ENCODE data around the gene PLXNA4. TPM values are rescaled to one million over a fixed set of nuclear protein-coding genes. Genes with fewer than 3 reads are reported as not detected.

PLXNA4 gene
- total RNA-seq, 4 donors from 2014 or later: 4.8 to 19.7 (median 10.7) TPM

DNA sequence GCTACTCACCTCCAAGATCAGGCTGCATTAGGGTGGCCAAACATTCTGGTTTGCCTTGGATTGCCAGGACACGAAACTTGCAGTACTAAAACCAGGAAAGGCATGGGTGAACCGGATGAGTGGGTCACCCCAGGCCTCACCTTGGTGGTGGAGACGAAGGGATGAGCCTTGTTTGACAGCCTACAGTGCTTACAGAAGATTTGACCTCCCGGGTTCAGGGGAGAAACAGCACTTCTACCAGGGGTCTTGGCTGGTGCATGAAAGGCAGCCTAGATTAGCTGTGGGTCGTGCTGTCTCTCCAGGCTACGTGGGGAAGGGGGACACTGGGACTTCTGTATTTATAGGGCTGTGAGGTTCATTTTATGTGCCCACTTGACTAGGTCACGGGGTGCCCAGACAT lies 469.8 kb downstream of the PLXNA4 start:
- no peak for ATAC-seq
- no peaks in the 10 kb centered on the region for H3K36me3 ChIP-seq
- no peaks in the 10 kb centered on the region for H3K9me3 ChIP-seq
- WGBS, 2 donors (ENCODE audit: low coverage in 1 of 2): 81 to 100% methylated on average over 1 to 5 of the region's 7 CpGs
- TF ChIP-seq EP300 (IDR thresholded peaks at IDR 0.05) (no peak), POLR2A (IDR thresholded peaks at IDR 0.05) (no peak), POLR2AphosphoS5 (IDR thresholded peaks at IDR 0.05) (no peak)
- TF ChIP-seq, protein P1, sequence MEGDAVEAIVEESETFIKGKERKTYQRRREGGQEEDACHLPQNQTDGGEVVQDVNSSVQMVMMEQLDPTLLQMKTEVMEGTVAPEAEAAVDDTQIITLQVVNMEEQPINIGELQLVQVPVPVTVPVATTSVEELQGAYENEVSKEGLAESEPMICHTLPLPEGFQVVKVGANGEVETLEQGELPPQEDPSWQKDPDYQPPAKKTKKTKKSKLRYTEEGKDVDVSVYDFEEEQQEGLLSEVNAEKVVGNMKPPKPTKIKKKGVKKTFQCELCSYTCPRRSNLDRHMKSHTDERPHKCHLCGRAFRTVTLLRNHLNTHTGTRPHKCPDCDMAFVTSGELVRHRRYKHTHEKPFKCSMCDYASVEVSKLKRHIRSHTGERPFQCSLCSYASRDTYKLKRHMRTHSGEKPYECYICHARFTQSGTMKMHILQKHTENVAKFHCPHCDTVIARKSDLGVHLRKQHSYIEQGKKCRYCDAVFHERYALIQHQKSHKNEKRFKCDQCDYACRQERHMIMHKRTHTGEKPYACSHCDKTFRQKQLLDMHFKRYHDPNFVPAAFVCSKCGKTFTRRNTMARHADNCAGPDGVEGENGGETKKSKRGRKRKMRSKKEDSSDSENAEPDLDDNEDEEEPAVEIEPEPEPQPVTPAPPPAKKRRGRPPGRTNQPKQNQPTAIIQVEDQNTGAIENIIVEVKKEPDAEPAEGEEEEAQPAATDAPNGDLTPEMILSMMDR (IDR thresholded peaks at IDR 0.05): no peak
- no peaks in the 10 kb centered on the region for H3K27me3 ChIP-seq
- H3K27ac ChIP-seq: no peak overlapping the region
- H3K4me3 ChIP-seq: no peak overlapping the region
- H3K4me1 ChIP-seq: no peaks in the 10 kb centered on the region

DNA sequence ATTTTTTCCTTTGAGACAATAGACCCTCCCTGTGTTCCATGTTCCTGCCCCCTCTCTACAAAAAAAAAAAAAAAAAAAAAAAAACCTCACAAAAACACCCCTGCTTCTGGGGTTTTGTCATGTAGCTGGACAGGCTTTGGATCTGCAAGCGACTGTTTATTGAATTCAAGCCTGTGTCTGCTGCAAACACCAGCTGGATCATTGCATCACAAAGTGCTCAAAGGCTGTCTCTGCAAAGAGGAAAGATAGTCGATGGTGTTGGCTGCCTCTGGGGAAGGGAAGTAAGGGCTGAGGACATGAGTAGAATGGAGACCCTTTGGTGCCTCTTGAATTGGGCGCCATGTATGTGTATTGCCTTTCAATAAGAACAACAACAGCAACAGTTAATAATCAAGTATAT lies 471.2 kb downstream of the PLXNA4 start:
- no peaks in the 10 kb centered on the region for H3K36me3 ChIP-seq
- no peak for ATAC-seq
- 81% methylated on average over 3 of the region's 3 CpGs; no CpG with 5 or more reads in 1 of the 2 donors for WGBS, 2 donors (ENCODE audit: low coverage in 1 of 2)
- H3K4me3 ChIP-seq: no peak overlapping the region
- no peaks in the 10 kb centered on the region for H3K27me3 ChIP-seq
- no peaks in the 10 kb centered on the region for H3K9me3 ChIP-seq
- H3K4me1 ChIP-seq: no peaks in the 10 kb centered on the region
- TF ChIP-seq POLR2AphosphoS5 (IDR thresholded peaks at IDR 0.05) (no peak), POLR2A (IDR thresholded peaks at IDR 0.05) (no peak), EP300 (IDR thresholded peaks at IDR 0.05) (no peak)
- TF ChIP-seq, protein P1 (IDR thresholded peaks at IDR 0.05): no peak
- H3K27ac ChIP-seq: no peak overlapping the region

DNA sequence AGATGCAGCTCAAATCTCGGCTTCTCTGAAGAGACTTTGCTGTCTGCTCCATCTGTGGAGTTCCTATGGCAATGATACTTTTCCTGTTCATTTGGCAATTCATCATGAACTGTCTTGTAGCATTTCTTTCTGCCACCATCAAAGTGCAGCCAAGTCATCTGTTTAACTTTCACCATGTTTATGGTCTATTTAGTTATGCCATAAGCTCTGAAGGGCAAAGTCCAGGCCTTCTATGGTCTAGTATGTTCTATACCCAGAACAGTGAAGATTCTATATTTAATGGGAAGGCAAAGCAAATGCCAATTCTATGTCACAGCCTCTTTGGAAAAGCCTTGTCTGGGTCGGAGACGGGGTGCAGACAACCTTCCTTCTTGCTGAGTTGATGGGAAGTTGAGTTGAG lies 472.6 kb downstream of the PLXNA4 start:
- WGBS, 2 donors (ENCODE audit: low coverage in 1 of 2): 63 to 100% methylated on average over 1 to 2 of the region's 3 CpGs
- Histone ChIP-seq H3K27ac (no peak overlapping the region), H3K9me3 (no peaks in the 10 kb centered on the region), H3K27me3 (no peaks in the 10 kb centered on the region), H3K4me3 (no peak overlapping the region), H3K36me3 (no peaks in the 10 kb centered on the region), H3K4me1 (no peaks in the 10 kb centered on the region)
- TF ChIP-seq EP300 (IDR thresholded peaks at IDR 0.05): no peak
- TF ChIP-seq, protein P1 (IDR thresholded peaks at IDR 0.05): no peak
- TF ChIP-seq POLR2AphosphoS5 (IDR thresholded peaks at IDR 0.05): no peak
- TF ChIP-seq POLR2A (IDR thresholded peaks at IDR 0.05): no peak
- no peak for ATAC-seq

DNA sequence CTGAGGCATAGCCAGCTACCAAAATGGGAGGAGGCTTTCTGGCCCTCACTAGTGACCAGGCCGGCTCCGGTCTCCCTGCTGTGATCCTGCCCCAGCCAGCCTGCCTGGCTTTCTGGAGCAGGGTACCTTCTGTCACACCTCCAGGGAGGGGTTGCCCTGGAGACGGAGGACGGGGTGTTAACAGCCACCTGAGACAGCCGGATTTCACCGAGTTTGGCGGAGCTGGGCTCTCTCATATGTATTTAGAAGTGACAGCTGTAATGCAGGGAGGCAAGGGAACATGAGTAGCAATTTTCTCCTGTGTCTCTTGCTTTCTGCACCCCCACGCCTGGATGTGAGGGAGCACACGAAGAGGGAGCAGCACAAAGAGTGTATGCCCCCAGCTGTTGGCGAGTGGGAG lies 473.3 kb downstream of the PLXNA4 start:
- H3K27me3 ChIP-seq: no peaks in the 10 kb centered on the region
- WGBS, 2 donors (ENCODE audit: low coverage in 1 of 2): 89 to 93% methylated on average over 1 to 2 of the region's 10 CpGs
- no peak overlapping the region for H3K27ac ChIP-seq
- no peak for ATAC-seq
- no peaks in the 10 kb centered on the region for H3K36me3 ChIP-seq
- no peaks in the 10 kb centered on the region for H3K4me1 ChIP-seq
- no peak overlapping the region for H3K4me3 ChIP-seq
- no peak for TF ChIP-seq EP300 (IDR thresholded peaks at IDR 0.05)
- TF ChIP-seq POLR2AphosphoS5 (IDR thresholded peaks at IDR 0.05): no peak
- TF ChIP-seq, protein P1 (IDR thresholded peaks at IDR 0.05): no peak
- TF ChIP-seq POLR2A (IDR thresholded peaks at IDR 0.05): no peak
- H3K9me3 ChIP-seq: no peaks in the 10 kb centered on the region

DNA sequence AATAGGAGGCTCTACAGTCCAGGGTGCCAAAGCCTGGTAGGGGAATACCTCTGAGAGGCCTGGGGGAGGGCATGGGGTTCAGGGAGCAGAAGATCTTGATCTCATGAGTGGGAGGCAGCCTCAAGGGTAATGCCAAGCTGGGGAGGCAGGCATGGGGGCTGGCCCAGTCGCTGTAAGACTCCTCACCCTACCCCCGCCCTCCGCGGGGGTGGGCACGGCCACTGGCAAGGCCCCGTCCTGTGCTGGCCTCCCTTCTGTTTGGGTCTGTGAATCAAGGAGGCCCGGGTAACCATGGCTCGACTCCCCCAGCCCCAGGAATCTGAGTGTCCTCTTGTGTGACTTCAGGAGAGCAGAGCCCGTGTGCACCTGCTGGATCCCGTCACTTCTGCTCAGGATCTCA lies 473.9 kb downstream of the PLXNA4 start:
- no peaks in the 10 kb centered on the region for H3K9me3 ChIP-seq
- no peaks in the 10 kb centered on the region for H3K27me3 ChIP-seq
- no peak for ATAC-seq
- no peak overlapping the region for H3K27ac ChIP-seq
- TF ChIP-seq EP300 (IDR thresholded peaks at IDR 0.05): no peak
- TF ChIP-seq POLR2A (IDR thresholded peaks at IDR 0.05): no peak
- no peak for TF ChIP-seq POLR2AphosphoS5 (IDR thresholded peaks at IDR 0.05)
- TF ChIP-seq, protein P1 (IDR thresholded peaks at IDR 0.05): no peak
- H3K36me3 ChIP-seq: no peaks in the 10 kb centered on the region
- no peak overlapping the region for H3K4me3 ChIP-seq
- H3K4me1 ChIP-seq: no peaks in the 10 kb centered on the region
- WGBS, 2 donors (ENCODE audit: low coverage in 1 of 2): 100% methylated on average over 1 to 3 of the region's 10 CpGs

Data from gastroesophageal sphincter (tissue), 4 donors.